ENCODE results near the gene TMEM43.

DNA sequence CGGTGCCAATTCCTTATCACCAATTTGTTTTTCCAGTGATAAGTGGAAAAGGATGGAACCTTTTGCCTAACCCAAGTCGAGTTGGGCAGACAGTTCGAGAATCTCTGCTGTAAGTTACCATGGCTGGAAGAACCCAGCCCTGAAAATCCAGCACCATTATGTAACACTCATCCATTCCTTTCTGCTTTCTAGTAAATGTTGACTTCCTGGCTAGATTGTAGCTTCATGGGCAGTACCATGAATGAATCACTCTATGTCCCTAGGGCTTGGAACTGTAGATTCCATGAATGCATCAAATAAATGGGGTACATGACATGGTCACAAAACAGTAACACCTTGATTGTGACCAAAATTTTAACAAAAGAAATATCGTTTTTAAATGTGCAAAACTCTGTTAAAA is 14.2 kb upstream of the TMEM43 start:
- TF ChIP-seq CTCF (IDR thresholded peaks at IDR 0.05; ENCODE audit: insufficient read depth, low read depth, low read length) (no peak), EZH2 (IDR thresholded peaks at IDR 0.05; ENCODE audit: insufficient read depth, low read length) (no peak)

Data from astrocyte (in vitro differentiated cells and primary cell).